MM.1S (cell line): Measurements from ENCODE around the gene NAP1L5.

Experiments used
- DNase-seq: peaks from one replicate; pipeline ENCODE4 v3.0.0-alpha.2; 2015
- H2AFZ ChIP-seq: fragments of 300-600 bp; sonication (generic); 2 replicates; pipeline ENCODE4 v1.6.0; 2016; ENCODE audit warnings: antibody characterized with exemption, low read length
- H3F3A ChIP-seq: fragments of 300-600 bp; sonication (generic); 2 replicates; pipeline ENCODE4 v1.6.1; 2016; ENCODE audit warnings: mild to moderate bottlenecking, antibody characterized with exemption, low read length, moderate library complexity, mixed read lengths; ENCODE audit not compliant: insufficient read depth
- H3K27ac ChIP-seq: fragments of 300-600 bp; sonication (generic); 2 replicates; pipeline ENCODE4 v1.5.1; 2016; ENCODE audit warnings: mild to moderate bottlenecking, low read length
- H3K27me3 ChIP-seq: fragments of 300-600 bp; sonication (generic); replicated peaks from 2 replicates; pipeline ENCODE4 v1.6.0; 2016; ENCODE audit warnings: low read length; ENCODE audit not compliant: insufficient read depth
- H3K36me3 ChIP-seq: fragments of 300-600 bp; sonication (generic); replicated peaks from 2 replicates; pipeline ENCODE4 v1.6.1; 2016; ENCODE audit warnings: mild to moderate bottlenecking, low read length, mixed read lengths; ENCODE audit not compliant: insufficient read depth
- H3K4me1 ChIP-seq: fragments of 300-600 bp; sonication (generic); 2 replicates; pipeline ENCODE4 v1.6.1; 2016; ENCODE audit warnings: low read length, mixed read lengths
- H3K4me2 ChIP-seq: fragments of 300-600 bp; sonication (generic); 2 replicates; pipeline ENCODE4 v1.6.0; 2016; ENCODE audit warnings: low read depth, low read length
- H3K4me3 ChIP-seq: fragments of 300-600 bp; sonication (generic); 2 replicates; pipeline ENCODE4 v1.5.1; 2016; ENCODE audit warnings: low read length, mixed read lengths
- H3K79me2 ChIP-seq: fragments of 300-600 bp; sonication (generic); 2 replicates; pipeline ENCODE4 v1.6.1; 2016; ENCODE audit warnings: mixed run types, low read length, mixed read lengths
- H3K9ac ChIP-seq: fragments of 300-600 bp; sonication (generic); 2 replicates; pipeline ENCODE4 v1.6.1; 2016; ENCODE audit warnings: low read length, mixed read lengths
- H3K9me2 ChIP-seq: fragments of 300-600 bp; sonication (generic); replicated peaks from 2 replicates; pipeline ENCODE4 v1.6.1; 2016; ENCODE audit warnings: mild to moderate bottlenecking, low read length, mixed read lengths; ENCODE audit not compliant: insufficient read depth
- H3K9me3 ChIP-seq: fragments of 300-600 bp; sonication (generic); replicated peaks from 2 replicates; pipeline ENCODE4 v1.6.1; 2016; ENCODE audit warnings: mild to moderate bottlenecking, low read length, mixed read lengths; ENCODE audit not compliant: insufficient read depth
- H4K20me1 ChIP-seq: fragments of 300-600 bp; sonication (generic); 2 replicates; pipeline ENCODE4 v1.6.1; 2016; ENCODE audit warnings: mild to moderate bottlenecking, low read length, moderate library complexity, mixed read lengths; ENCODE audit not compliant: insufficient read depth
- EZH2 ChIP-seq: fragments of 300-600 bp; sonication (generic); optimal IDR thresholded peaks from 2 replicates; pipeline ENCODE3; 2017; ENCODE audit warnings: low read depth, mild to moderate bottlenecking, antibody characterized with exemption, low read length, mixed read lengths
- EZH2phosphoT487 ChIP-seq: fragments of 300-600 bp; sonication (generic); IDR thresholded peaks from 2 replicates; pipeline ENCODE4 v1.6.1; 2018; ENCODE audit warnings: antibody characterized with exemption, low read length
- TF ChIP-seq, protein P1 (sequence below): fragments of 300-600 bp; sonication (generic); IDR thresholded peaks from 2 replicates; pipeline ENCODE4 v1.5.1; 2016; ENCODE audit warnings: antibody characterized with exemption, low read length, mixed read lengths

Gene NAP1L5

GRCh38 chr4:88745581-88746163, 48.0 kb upstream of the NAP1L5 start:
- no peak overlapping the region for H3K4me2 ChIP-seq
- no peaks in the 10 kb centered on the region for H4K20me1 ChIP-seq
- no peaks in the 10 kb centered on the region for H3K27me3 ChIP-seq
- no peak for DNase-seq
- TF ChIP-seq EZH2 (no peak), EZH2phosphoT487 (no peak)
- TF ChIP-seq, protein P1, sequence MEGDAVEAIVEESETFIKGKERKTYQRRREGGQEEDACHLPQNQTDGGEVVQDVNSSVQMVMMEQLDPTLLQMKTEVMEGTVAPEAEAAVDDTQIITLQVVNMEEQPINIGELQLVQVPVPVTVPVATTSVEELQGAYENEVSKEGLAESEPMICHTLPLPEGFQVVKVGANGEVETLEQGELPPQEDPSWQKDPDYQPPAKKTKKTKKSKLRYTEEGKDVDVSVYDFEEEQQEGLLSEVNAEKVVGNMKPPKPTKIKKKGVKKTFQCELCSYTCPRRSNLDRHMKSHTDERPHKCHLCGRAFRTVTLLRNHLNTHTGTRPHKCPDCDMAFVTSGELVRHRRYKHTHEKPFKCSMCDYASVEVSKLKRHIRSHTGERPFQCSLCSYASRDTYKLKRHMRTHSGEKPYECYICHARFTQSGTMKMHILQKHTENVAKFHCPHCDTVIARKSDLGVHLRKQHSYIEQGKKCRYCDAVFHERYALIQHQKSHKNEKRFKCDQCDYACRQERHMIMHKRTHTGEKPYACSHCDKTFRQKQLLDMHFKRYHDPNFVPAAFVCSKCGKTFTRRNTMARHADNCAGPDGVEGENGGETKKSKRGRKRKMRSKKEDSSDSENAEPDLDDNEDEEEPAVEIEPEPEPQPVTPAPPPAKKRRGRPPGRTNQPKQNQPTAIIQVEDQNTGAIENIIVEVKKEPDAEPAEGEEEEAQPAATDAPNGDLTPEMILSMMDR: no peak
- H3K4me1 ChIP-seq: no peaks in the 10 kb centered on the region
- no peaks in the 10 kb centered on the region for H3K36me3 ChIP-seq
- no peak overlapping the region for H2AFZ ChIP-seq
- no peaks in the 10 kb centered on the region for H3K79me2 ChIP-seq
- H3K9ac ChIP-seq: no peak overlapping the region
- no peak overlapping the region for H3K4me3 ChIP-seq
- H3K9me2 ChIP-seq: no peaks in the 10 kb centered on the region
- H3K9me3 ChIP-seq: no peaks in the 10 kb centered on the region
- H3K27ac ChIP-seq: no peak overlapping the region
- H3F3A ChIP-seq: no peaks in the 10 kb centered on the region

DNA sequence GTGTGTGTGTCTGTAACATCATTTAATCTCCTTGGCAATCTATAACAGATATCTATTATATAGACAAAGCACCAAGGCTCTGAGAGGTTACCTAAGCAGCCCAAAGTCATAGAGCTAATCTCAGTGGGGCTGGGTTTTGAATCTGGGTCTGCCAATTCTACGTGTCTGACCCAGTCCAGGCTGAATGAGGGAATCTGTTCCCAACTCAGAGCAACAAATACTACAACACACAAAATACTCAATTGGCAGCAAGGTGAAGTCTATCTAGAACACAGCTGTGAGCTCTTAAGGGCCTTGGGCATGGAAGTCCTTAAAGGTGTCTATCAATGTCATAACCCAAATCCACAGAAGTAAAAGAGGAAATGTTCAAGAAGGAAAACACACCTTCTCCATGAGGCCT, 47.5 kb upstream of the NAP1L5 start:
- no peaks in the 10 kb centered on the region for H4K20me1 ChIP-seq
- no peak overlapping the region for H3K27ac ChIP-seq
- no peak for DNase-seq
- no peaks in the 10 kb centered on the region for H3K79me2 ChIP-seq
- no peaks in the 10 kb centered on the region for H3K9me3 ChIP-seq
- H3K4me1 ChIP-seq: no peaks in the 10 kb centered on the region
- TF ChIP-seq, protein P1: no peak
- no peak for TF ChIP-seq EZH2
- TF ChIP-seq EZH2phosphoT487: no peak
- no peaks in the 10 kb centered on the region for H3K9me2 ChIP-seq
- no peak overlapping the region for H3K4me3 ChIP-seq
- H3K4me2 ChIP-seq: no peak overlapping the region
- no peaks in the 10 kb centered on the region for H3F3A ChIP-seq
- no peak overlapping the region for H2AFZ ChIP-seq
- H3K36me3 ChIP-seq: no peaks in the 10 kb centered on the region
- no peak overlapping the region for H3K9ac ChIP-seq
- no peaks in the 10 kb centered on the region for H3K27me3 ChIP-seq

DNA sequence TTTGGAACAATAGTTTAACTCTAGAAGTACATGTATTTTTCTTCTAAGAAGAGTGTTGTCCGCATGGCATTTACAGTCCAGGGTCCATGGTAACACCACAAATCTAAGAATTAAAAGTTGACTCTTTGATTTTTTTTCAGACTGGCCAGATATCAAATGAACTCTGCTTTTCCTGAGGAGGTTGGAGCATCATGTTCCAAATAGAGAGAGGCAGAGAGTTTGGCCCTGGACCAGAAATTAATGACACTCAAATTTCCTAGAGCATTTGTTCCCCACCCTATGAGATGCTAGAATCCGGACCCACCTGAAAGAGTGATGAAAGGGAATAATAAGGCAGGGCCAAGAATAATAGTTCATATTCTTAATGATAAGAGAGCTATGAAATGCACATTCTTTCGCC, 47.0 kb upstream of the NAP1L5 start:
- no peaks in the 10 kb centered on the region for H4K20me1 ChIP-seq
- TF ChIP-seq, protein P1: no peak
- TF ChIP-seq EZH2: no peak
- TF ChIP-seq EZH2phosphoT487: no peak

More for the DNA sequence above, 47.0 kb upstream of the NAP1L5 start:
- Histone ChIP-seq H3K4me1 (no peaks in the 10 kb centered on the region), H3K9ac (no peak overlapping the region), H3F3A (no peaks in the 10 kb centered on the region), H3K27ac (no peak overlapping the region), H3K9me3 (no peaks in the 10 kb centered on the region), H3K27me3 (no peaks in the 10 kb centered on the region), H3K36me3 (no peaks in the 10 kb centered on the region), H3K79me2 (no peaks in the 10 kb centered on the region), H2AFZ (no peak overlapping the region), H3K4me3 (no peak overlapping the region), H3K4me2 (no peak overlapping the region), H3K9me2 (no peaks in the 10 kb centered on the region)
- DNase-seq: no peak
